Sigmoid colon (tissue), 4 donors: ENCODE results near the gene FKRP.

Experiments
- CTCF ChIP-seq, 4 experiments: fragments of 450-650 bp in 3 of 4; fragments of 200-600 bp in 1 of 4; IDR thresholded peaks; one replicate each; pipeline ENCODE4 v1.5.1; 2016 to 2019; ENCODE audit warnings: antibody characterized with exemption in 4 of 4, mild to moderate bottlenecking in 3 of 4, moderate library complexity in 2 of 4
- EP300 ChIP-seq, 4 donors: sonication (generic); formaldehyde crosslinking; IDR thresholded peaks; one replicate each; pipeline ENCODE4 v1.6.1; 2017; ENCODE audit warnings: antibody characterized with exemption in 4 of 4
- POLR2A ChIP-seq, 2 donors: fragments of 450-650 bp; IDR thresholded peaks; one replicate each; pipeline ENCODE4 v1.6.1; 2016; ENCODE audit warnings: antibody characterized with exemption in 2 of 2, mild to moderate bottlenecking in 2 of 2, moderate library complexity in 2 of 2
- POLR2AphosphoS5 ChIP-seq, 4 donors: sonication (generic); formaldehyde crosslinking; IDR thresholded peaks; one replicate each; pipeline ENCODE4 v1.6.1; 2017; ENCODE audit warnings: antibody characterized with exemption in 4 of 4

- TF ChIP-seq POLR2A (IDR thresholded peaks at IDR 0.05) (no peak), CTCF (IDR thresholded peaks at IDR 0.05) (no peak), POLR2AphosphoS5 (IDR thresholded peaks at IDR 0.05) (no peak), EP300 (IDR thresholded peaks at IDR 0.05) (no peak)
Observed at GRCh38 chr19:46755077-46755852, 9.4 kb downstream of the FKRP start.
